SK-N-SH (cell line): ENCODE measurements around the gene PPP2CA. TPM values are rescaled to one million over a fixed set of nuclear protein-coding genes. Genes with fewer than 3 reads are reported as not detected.

Experiments used
- CTCF ChIA-PET: fragments of 300-600, 350-600 bp; formaldehyde crosslinking; extraction: SDS; loops from one replicate; lab custom pipeline; 2021; lab: Yijun Ruan, JAX
- POLR2A ChIA-PET: fragments of 350-600 bp; sonication (Branson Sonifier 250); formaldehyde crosslinking; extraction: SDS; loops from one replicate; lab custom pipeline; 2020; ENCODE audit warnings: antibody characterized with exemption, inconsistent platforms; lab: Yijun Ruan, JAX
- DNase-seq: peaks from one replicate; pipeline ENCODE4 v3.0.0; 2012
- H2AFZ ChIP-seq: fragments of 200-600 bp; sonication (generic); 2 replicates; pipeline ENCODE4 v1.8.1; 2016; ENCODE audit warnings: antibody characterized with exemption, mild to moderate bottlenecking, low read depth
- H3F3A ChIP-seq: fragments of 200-600 bp; sonication (generic); replicated peaks from 2 replicates; pipeline ENCODE3; 2016; ENCODE audit warnings: antibody characterized with exemption, mild to moderate bottlenecking; ENCODE audit not compliant: insufficient read depth
- H3K27ac ChIP-seq, 2 experiments: fragments of 200-500 bp in 1 of 2; fragments of 200-600 bp in 1 of 2; sonication (Bioruptor generic) in 1 of 2; sonication (generic), shearing (Covaris generic) in 1 of 2; 2 replicates each; pipeline versions ENCODE4 v1.5.1 to v1.6.1; 2014 to 2016; ENCODE audit warnings: low read depth in 2 of 2, inconsistent platforms in 1 of 2, low read length in 1 of 2, mild to moderate bottlenecking in 1 of 2, mixed read lengths in 1 of 2
- H3K27me3 ChIP-seq: fragments of 200-600 bp; sonication (generic), shearing (Covaris generic); 2 replicates; pipeline ENCODE4 v1.6.1; 2016; ENCODE audit warnings: mixed run types; ENCODE audit not compliant: insufficient read depth
- H3K36me3 ChIP-seq, 2 experiments: fragments of 200-500 bp in 1 of 2; fragments of 200-600 bp in 1 of 2; sonication (Bioruptor generic) in 1 of 2; sonication (generic) in 1 of 2; replicated peaks in 1 of 2; 2 replicates each; pipeline versions ENCODE3 to v1.5.1; 2014 to 2016; ENCODE audit warnings: low read length in 1 of 2, mild to moderate bottlenecking in 1 of 2; ENCODE audit not compliant: insufficient read depth in 2 of 2, control insufficient read depth in 1 of 2
- H3K4me1 ChIP-seq, 2 experiments: fragments of 200-500 bp in 1 of 2; fragments of 200-600 bp in 1 of 2; sonication (Bioruptor generic) in 1 of 2; sonication (generic), shearing (Covaris generic) in 1 of 2; 2 replicates each; pipeline versions ENCODE4 v1.5.1 to v1.6.1; 2014 to 2016; ENCODE audit warnings: low read depth in 1 of 2, low read length in 1 of 2, mixed run types in 1 of 2; ENCODE audit not compliant: insufficient read depth in 2 of 2, control insufficient read depth in 1 of 2
- H3K4me2 ChIP-seq: fragments of 200-600 bp; sonication (generic), shearing (Covaris generic); 2 replicates; pipeline ENCODE4 v1.6.1; 2017; ENCODE audit warnings: mixed run types
- H3K4me3 ChIP-seq, 2 experiments: fragments of 200-500 bp in 1 of 2; fragments of 200-600 bp in 1 of 2; sonication (Bioruptor generic) in 1 of 2; sonication (generic), shearing (Covaris generic) in 1 of 2; 2 replicates each; pipeline versions ENCODE4 v1.5.1 to v1.8.1; 2014 to 2016; ENCODE audit warnings: low read depth in 2 of 2, inconsistent platforms in 1 of 2, low read length in 1 of 2, mild to moderate bottlenecking in 1 of 2, mixed read lengths in 1 of 2, moderate library complexity in 1 of 2
- H3K79me2 ChIP-seq: fragments of 200-600 bp; sonication (generic); 2 replicates; pipeline ENCODE4 v1.8.1; 2017; ENCODE audit warnings: mild to moderate bottlenecking; ENCODE audit not compliant: insufficient read depth
- H3K9ac ChIP-seq: fragments of 200-600 bp; sonication (generic); 2 replicates; pipeline ENCODE4 v1.6.1; 2017; ENCODE audit warnings: mixed run types
- H3K9me2 ChIP-seq: fragments of 200-600 bp; sonication (generic); 2 replicates; pipeline ENCODE4 v1.6.1; 2017; ENCODE audit warnings: mixed run types
- H3K9me3 ChIP-seq: fragments of 200-600 bp; sonication (generic); 2 replicates; pipeline ENCODE4 v1.6.1; 2017; ENCODE audit warnings: mixed run types, mild to moderate bottlenecking, moderate library complexity
- H4K20me1 ChIP-seq: fragments of 200-600 bp; sonication (generic); 2 replicates; pipeline ENCODE4 v1.6.1; 2017; ENCODE audit warnings: mild to moderate bottlenecking, mixed run types; ENCODE audit not compliant: insufficient read depth
- CHD2 ChIP-seq: fragments of 150-350 bp; IDR thresholded peaks from 2 replicates; pipeline ENCODE4 v1.6.1; 2018; ENCODE audit warnings: low read length; ENCODE audit not compliant: partially characterized antibody
- EZH2phosphoT487 ChIP-seq: fragments of 200-600 bp; sonication (generic); IDR thresholded peaks from 2 replicates; pipeline ENCODE4 v1.6.1; 2017; ENCODE audit warnings: low read depth, mixed run types, mild to moderate bottlenecking, antibody characterized with exemption, moderate library complexity, borderline replicate concordance
- FOSL2 ChIP-seq: IDR thresholded peaks from 2 replicates; pipeline ENCODE4 v1.4.0; 2012; ENCODE audit warnings: low read depth, mild to moderate bottlenecking, moderate library complexity, borderline replicate concordance
- MEF2A ChIP-seq: IDR thresholded peaks from 2 replicates; pipeline ENCODE4 v1.4.0; 2012; ENCODE audit warnings: low read depth, borderline replicate concordance
- RAD21 ChIP-seq: IDR thresholded peaks from 2 replicates; pipeline ENCODE4 v1.6.1; 2012; ENCODE audit warnings: mild to moderate bottlenecking, low read length
- RFX5 ChIP-seq: IDR thresholded peaks from 2 replicates; pipeline ENCODE4 v1.6.1; 2012; ENCODE audit warnings: mild to moderate bottlenecking, improper control_type of control experiment, low read length
- SMC3 ChIP-seq: IDR thresholded peaks from 2 replicates; pipeline ENCODE4 v1.6.1; 2012; ENCODE audit warnings: low read depth, low read length, improper control_type of control experiment
- TAF1 ChIP-seq: IDR thresholded peaks from 2 replicates; pipeline ENCODE4 v1.6.1; 2012; ENCODE audit warnings: low read depth, mild to moderate bottlenecking, low read length, moderate library complexity, borderline replicate concordance
- TCF12 ChIP-seq: IDR thresholded peaks from 2 replicates; pipeline ENCODE4 v1.4.0; 2012
- TEAD4 ChIP-seq: IDR thresholded peaks from 2 replicates; pipeline ENCODE4 v1.4.0; 2012; ENCODE audit warnings: mild to moderate bottlenecking, borderline replicate concordance; ENCODE audit not compliant: insufficient read depth
- YY1 ChIP-seq: IDR thresholded peaks from 2 replicates; pipeline ENCODE4 v1.4.0; 2012; ENCODE audit warnings: low read depth, mild to moderate bottlenecking
- WGBS: methylation state at CpG from one replicate; pipeline ENCODE4 v1.1.6; 2017; ENCODE audit warnings: low lambda C conversion rate; 5-methylcytosine and 5-hydroxymethylcytosine counted together
- polyA plus RNA-seq, 3 experiments: library from polyadenylated mRNA; depleted of rRNA; stranded (reverse); fragments of >200 nt; gene quantifications; 2 replicates each; pipeline ENCODE4 v1.2.3, GENCODE V29; 2012
- TF ChIP-seq, protein P1 (sequence below): fragments of 200-600 bp; sonication (generic); IDR thresholded peaks from 2 replicates; pipeline ENCODE4 v1.6.1; 2017; ENCODE audit warnings: antibody characterized with exemption, mild to moderate bottlenecking, moderate library complexity
- TF ChIP-seq, protein P2 (sequence below): IDR thresholded peaks from 2 replicates; pipeline ENCODE4 v1.4.0; 2012; ENCODE audit warnings: low read depth, borderline replicate concordance

PPP2CA gene
- polyA plus RNA-seq, 1 of the 3 experiments (the other 2 are of a cell fraction), result 146 TPM

- TF ChIP-seq, protein P1, sequence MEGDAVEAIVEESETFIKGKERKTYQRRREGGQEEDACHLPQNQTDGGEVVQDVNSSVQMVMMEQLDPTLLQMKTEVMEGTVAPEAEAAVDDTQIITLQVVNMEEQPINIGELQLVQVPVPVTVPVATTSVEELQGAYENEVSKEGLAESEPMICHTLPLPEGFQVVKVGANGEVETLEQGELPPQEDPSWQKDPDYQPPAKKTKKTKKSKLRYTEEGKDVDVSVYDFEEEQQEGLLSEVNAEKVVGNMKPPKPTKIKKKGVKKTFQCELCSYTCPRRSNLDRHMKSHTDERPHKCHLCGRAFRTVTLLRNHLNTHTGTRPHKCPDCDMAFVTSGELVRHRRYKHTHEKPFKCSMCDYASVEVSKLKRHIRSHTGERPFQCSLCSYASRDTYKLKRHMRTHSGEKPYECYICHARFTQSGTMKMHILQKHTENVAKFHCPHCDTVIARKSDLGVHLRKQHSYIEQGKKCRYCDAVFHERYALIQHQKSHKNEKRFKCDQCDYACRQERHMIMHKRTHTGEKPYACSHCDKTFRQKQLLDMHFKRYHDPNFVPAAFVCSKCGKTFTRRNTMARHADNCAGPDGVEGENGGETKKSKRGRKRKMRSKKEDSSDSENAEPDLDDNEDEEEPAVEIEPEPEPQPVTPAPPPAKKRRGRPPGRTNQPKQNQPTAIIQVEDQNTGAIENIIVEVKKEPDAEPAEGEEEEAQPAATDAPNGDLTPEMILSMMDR, result no peak
- TF ChIP-seq RAD21, result no peak
- no peak for TF ChIP-seq FOSL2
- no peak for TF ChIP-seq TEAD4
- TF ChIP-seq, all 33 proteins: peak for 0
Observed at GRCh38 chr5:134188092-134188491, 37.8 kb downstream of the PPP2CA start (continued).

GRCh38 chr5:134184155-134185135 is 41.4 kb downstream of the PPP2CA start:
- no peak for TF ChIP-seq TCF12
- no peak for TF ChIP-seq CHD2
- TF ChIP-seq YY1, result no peak
- TF ChIP-seq, protein P2, sequence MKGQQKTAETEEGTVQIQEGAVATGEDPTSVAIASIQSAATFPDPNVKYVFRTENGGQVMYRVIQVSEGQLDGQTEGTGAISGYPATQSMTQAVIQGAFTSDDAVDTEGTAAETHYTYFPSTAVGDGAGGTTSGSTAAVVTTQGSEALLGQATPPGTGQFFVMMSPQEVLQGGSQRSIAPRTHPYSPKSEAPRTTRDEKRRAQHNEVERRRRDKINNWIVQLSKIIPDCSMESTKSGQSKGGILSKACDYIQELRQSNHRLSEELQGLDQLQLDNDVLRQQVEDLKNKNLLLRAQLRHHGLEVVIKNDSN, result no peak
- no peak for TF ChIP-seq MEF2A
- peak; percentile 86 for TF ChIP-seq RAD21
- TF ChIP-seq RFX5, result no peak
- peak; percentile 92 for TF ChIP-seq SMC3
- no peak for TF ChIP-seq TAF1
- TF ChIP-seq, protein P1, result peak; percentile 84
- no peak for TF ChIP-seq EZH2phosphoT487
- Histone ChIP-seq H3K4me3 (no peak overlapping the region), H3K9me2 (no peaks in the 10 kb centered on the region), H3K27me3 (no peaks in the 10 kb centered on the region), H3K4me1 (no peaks in the 10 kb centered on the region; a peak in 1 of 4 replicates), H4K20me1 (no peaks in the 10 kb centered on the region), H3K79me2 (no peaks in the 10 kb centered on the region), H3K36me3 (no peaks in the 10 kb centered on the region), H3K4me2 (no peak overlapping the region), H3K9me3 (no peaks in the 10 kb centered on the region), H3F3A (peaks cover 8% of the 10 kb centered on the region), H3K27ac (no peak overlapping the region), H3K9ac (no peak overlapping the region), H2AFZ (no peak overlapping the region)
- peak; percentile 81 for DNase-seq
- POLR2A ChIA-PET, result interaction anchor here (0.8 kb wide), 1 partner anchor 42 kb away, joined by 3 read pairs; the partner anchor contains the start of gene PPP2CA
- CTCF ChIA-PET, result interaction anchor here (0.6 to 19.2 kb wide), 33 partner anchors 9 to 399 kb away, joined by 3 to 182 read pairs (median 4); partner anchors contain the start of gene PPP2CA
- 54% methylated on average over 11 of the region's 11 CpGs for WGBS
